ENCODE results near the gene HLCS.
"Not testable (repeated sequence)": the region's sequence is repeated elsewhere in the genome, so short reads cannot be mapped to it uniquely, and the experiment has no call there.

The HLCS gene

DNA sequence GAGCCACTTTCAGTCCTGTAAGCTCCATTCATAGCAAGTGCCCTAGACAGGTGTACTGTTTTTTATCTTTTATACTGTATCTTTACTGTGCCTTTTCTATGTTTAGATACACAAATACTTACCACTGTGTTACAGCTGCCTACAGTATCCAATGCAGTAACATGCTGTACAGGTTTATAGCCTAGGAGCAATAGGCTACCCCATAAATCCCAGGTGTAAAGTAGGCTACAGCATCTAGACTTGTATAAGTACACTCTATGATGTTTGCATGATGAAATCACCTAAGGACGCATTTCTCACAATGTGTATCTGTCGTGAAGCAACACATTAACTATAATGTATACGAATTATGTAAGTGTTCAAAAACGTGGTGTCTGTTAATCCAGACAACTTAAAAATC, 10.7 kb downstream of the HLCS start:
- DNase-seq, result no peak

- DNase-seq, result not testable (repeated sequence)
These were observed 14.1 kb downstream of the HLCS start for GRCh38 chr21:36952331-36952730.

DNA sequence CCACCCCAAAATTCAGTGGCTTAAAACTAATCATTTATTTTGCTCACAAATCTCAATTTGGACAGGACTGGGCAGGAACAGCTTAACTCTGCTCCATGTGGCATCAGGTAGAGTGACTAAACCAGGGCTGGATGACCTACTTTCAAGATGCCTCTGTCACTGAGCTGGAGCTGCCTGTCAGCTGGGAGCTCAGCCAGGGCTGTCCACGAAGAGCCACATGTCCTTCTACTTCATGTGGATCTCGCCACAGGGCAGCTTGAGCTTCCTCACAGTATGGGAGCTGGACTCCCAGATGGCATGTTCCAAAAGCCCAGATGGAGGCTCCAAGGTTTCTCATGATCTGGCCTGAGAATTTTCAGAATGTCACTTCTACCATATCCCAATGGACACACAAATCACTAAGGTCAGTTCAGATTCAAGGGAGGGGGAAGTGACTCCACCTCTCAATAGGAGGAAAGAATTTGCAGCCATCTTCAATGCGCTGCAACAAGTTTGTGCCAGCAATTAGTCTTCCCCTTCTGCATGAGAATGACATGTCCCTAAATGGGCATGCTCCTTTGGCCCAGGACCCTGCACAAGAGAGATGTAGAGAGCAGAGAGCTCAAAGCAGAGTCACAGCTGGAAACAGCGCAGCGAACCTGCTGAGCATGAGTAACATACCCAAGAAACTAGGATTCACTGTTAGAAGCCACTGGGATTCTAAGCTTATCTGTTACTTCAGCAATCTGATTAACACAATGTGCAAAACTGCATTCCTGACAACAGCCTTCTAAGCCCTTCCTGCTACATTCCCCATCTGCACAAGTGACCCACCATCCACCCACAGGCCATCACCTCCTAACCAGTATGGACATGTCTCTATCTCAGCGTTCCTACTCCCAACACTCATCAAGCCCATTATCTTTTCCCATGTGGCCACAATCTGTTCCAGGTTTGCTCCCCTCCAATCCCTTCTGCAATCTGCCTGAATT, 17.0 kb downstream of the HLCS start:
- DNase-seq, result no peak

GRCh38 chr21:36948686-36949085, 17.8 kb downstream of the HLCS start:
- no peak for DNase-seq

GRCh38 chr21:36946949-36947356, 19.5 kb downstream of the HLCS start:
- no peak for DNase-seq

GRCh38 chr21:36945496-36946138, 20.9 kb downstream of the HLCS start:
- DNase-seq, result no peak

GRCh38 chr21:36936361-36937135, 29.9 kb downstream of the HLCS start:
- no peak for DNase-seq

DNA sequence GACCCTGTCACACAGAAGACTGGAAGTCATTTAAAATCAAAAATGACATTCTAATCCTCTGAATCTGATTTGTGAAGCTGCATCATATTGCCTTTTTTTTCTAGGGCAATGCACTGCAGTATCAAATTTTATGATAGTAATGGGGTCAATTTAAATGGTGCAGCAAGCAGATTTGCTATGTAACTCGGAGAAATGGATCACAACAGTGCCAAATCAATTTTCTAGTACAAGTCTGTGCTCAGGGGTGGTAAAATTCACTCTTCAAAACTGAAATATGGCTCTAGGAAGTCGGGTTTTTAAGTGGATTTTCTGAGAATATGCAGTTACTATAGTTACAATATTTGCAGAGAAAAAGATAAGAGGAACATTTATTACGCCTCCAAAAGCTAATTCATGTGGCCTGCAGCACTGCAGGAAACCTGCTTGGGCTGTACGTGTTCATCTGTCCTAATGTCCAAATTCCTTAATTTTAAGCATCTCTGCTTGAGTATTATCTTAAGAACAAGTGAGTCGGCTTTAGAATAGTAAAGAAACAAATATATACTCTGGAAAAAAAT, 31.5 kb downstream of the HLCS start:
- no peak for DNase-seq

- no peak for DNase-seq
These were observed 34.2 kb downstream of the HLCS start for GRCh38 chr21:36932161-36932816.

DNA sequence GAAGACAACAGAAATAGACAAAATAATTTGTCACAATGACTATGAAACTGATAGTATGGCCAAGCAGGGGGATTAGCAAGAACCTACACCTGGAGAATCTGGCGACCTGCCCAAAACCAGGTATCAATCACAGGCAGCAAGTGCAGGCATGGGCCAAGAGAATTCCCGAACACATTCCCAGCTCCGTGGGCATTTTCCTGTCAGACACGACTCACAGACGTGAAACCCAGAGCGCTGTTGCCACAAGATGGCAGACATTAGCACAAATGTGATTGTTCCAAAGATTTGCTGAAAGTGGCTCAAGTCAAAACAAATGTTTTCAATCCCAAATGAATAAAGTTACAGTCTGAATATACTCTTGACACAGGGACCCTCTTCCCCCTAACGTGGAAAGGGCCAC, 36.8 kb downstream of the HLCS start:
- no peak for DNase-seq

DNA sequence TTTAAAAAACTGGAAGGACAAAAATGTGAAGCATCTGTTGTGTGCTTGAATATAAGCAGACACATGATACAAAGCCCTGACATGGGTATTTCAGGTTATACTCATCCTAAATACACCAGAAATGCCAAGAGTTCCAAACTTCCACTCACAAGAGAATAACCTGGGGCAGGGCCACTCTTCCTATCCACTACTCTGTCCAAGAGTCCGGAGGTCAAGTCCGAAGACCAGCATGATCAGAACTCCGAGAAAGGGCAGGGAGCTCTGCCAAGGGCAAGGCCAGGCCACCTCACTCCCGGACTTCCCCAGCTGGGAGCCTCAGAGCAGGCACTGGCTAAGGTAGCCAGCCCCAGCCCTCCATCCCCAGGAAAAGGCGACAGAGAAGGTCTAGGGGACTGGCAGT, 37.5 kb downstream of the HLCS start:
- no peak for DNase-seq

DNA sequence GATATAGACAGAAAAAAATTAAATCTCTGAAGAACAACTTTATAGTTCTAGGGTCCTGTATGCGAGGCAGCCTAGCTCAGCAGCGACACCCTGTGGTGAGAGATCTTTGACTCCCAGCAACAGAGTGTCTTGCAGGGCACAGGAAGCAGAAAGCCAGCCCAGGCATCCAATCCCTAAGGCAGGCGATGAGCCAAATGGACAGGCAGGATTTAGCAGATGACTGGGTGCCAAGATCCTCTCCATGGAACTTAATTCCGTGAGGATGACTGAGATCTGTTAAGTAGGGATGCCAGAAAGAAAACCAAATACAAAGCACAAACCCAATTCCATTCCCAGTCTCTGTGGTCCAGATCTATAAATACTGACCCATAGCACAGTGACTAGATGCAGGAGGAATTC, 38.8 kb downstream of the HLCS start:
- DNase-seq, result peak; percentile 22 to 42

GRCh38 chr21:36926989-36927718, 39.3 kb downstream of the HLCS start:
- DNase-seq, result no peak

DNA sequence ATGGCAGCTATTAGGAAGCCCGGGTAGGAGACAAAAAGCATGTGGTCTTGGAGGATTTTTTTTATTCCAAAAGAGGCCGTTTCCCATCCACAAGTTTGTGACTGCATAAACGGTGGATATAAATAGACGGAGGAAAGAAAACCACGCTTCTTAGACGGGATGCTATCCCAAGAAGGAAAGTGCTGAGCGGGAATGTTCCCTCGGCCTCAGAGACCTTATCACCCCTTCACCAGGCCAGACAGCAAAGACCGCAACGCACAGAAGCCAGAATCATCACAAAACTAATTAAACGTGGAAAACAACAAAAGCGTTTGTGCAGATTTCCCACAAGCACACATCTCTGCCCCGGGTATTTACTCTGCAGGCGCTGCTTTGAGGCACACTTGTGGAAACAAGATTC, 43.2 kb downstream of the HLCS start:
- DNase-seq, result no peak

- no peak for DNase-seq
These were observed 43.6 kb downstream of the HLCS start for GRCh38 chr21:36922861-36923260.

DNA sequence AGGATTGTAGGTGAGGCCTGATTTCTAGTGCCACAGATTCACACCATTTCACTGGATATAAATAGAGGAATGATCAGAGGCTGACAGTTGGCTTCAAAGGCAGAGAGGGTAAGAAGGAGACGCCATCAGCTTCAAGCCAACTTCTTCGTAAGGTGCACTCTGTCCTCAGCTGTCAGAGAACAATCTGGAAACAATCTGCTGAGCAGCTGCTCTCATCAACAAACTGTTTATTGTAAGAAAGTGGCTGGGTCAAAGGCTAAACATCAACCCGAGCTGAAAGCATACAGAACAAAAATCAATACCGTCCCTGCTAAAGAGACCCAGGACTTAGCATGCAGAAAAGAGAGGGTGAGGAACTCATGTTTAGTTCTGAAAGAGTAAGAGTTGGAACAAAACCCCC, 48.2 kb downstream of the HLCS start:
- no peak for DNase-seq

DNA sequence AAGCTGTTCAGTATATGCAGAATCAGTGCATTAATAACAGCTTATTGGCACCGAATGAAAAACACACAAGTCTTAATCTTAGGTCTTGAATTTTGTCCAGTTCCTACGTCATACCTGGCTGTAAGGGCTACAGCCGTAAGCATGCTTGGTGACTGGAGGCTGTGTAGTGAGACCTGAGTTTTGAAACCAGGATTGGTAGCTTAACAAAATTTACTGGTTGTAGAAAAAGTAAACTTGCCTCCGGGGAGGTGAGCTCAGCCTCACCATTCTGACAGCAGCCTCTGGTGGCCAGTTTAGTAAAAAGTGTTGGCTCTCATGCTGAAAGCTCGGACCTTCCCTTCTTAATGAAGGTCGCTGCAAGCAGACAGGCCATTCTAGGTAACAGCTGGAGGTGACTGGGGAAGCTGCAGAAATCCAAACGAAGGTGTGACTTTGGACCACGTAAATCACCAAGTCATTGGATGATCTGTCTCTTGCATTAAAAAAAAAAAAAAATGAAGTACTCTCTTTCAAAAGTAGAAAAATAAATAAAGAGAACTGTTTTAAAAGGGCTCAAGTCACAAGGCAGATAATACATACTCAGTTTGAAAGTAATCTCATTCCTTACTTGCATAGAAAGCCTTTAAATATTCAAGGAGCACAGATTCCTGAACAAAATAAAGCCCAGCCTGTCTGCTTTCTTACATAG, 48.9 kb downstream of the HLCS start:
- DNase-seq, result no peak

DNA sequence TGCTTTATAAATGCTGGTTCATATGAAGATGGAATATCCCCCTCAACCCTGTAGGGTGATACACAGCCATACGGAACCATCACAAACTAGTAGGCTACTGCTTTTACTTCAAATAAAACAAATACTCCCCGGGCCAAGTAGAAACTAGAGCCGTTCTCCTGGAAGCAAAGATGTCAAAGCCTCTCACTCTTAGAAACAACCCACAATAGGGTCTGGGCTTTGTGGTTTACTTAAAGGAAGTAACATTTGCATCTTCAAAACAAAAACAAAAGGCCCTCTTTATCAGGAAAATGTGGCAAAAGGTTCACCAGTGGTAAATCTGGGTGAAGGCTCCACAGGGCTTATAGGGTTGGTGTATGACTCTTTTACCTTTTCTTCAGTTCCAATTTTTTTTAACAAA, 49.8 kb downstream of the HLCS start:
- no peak for DNase-seq

- DNase-seq, result no peak
These were observed 50.7 kb downstream of the HLCS start for GRCh38 chr21:36915696-36916245.

DNA sequence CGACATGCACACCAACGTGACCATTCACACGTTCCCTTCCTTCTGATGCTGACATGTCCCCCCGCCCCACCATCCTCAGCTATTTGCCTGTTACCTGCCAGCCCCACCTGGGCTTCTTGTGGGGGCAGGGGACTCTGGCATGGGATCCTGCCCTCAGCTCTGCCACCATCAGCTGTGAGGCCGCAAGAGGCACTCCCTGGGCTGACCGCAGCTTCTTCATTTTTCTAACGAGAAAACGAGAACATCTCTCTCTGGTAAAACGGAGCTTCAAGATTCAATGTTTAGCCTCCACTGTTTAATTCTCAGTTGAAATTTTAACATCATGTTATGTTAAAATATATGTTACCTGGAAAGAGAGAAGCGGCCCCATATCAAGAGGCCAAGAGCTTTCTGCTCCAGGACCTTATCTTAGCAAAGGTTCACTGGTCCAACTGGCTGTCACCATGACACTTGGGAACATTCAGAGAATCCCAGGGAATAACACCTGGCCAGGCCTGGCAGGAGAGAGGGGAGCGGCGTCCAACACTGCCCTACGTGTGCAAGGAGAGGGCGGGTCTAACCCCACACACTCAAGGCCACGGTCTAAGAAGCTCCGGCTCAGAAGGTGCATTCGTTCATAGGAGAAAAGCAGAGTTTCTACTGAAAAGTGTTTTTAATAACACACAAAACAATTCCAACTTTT, 51.3 kb downstream of the HLCS start:
- no peak for DNase-seq

Data from bone marrow (tissue), 2 donors.